IMR-90 (cell line): ENCODE data around the gene ZNF232.
"Not testable (repeated sequence)": the region's sequence is repeated elsewhere in the genome, so short reads cannot be mapped to it uniquely, and the experiment has no call there.

ENCODE experiments used
- CHD1 ChIP-seq: IDR thresholded peaks from 2 replicates; pipeline ENCODE4 v1.6.1; 2012; ENCODE audit warnings: low read depth, low read length, improper control_type of control experiment
- TF ChIP-seq, protein P1 (sequence below): conservative IDR thresholded peaks from 2 replicates; pipeline ENCODE4 v1.5.1; 2012; ENCODE audit warnings: mild to moderate bottlenecking, low read depth, low read length, improper control_type of control experiment

DNA sequence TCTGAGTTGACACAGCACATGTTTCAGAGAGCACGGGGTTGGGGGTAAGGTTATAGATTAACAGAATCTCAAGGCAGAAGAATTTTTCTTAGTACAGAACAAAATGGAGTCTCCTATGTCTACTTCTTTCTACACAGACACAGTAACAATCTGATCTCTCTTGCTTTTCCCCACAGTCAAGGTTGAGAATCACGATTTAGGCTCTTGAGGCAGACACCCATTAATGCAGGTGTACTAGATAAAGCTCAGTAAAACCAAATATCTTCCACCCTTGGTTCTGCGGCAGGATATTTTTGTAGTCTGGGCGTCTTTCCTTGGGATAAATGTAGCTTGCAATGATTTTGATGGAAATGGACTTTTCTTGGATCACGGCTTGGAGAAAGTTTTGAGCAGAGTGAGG, 36.2 kb downstream of the ZNF232 start:
- TF ChIP-seq, protein P1, sequence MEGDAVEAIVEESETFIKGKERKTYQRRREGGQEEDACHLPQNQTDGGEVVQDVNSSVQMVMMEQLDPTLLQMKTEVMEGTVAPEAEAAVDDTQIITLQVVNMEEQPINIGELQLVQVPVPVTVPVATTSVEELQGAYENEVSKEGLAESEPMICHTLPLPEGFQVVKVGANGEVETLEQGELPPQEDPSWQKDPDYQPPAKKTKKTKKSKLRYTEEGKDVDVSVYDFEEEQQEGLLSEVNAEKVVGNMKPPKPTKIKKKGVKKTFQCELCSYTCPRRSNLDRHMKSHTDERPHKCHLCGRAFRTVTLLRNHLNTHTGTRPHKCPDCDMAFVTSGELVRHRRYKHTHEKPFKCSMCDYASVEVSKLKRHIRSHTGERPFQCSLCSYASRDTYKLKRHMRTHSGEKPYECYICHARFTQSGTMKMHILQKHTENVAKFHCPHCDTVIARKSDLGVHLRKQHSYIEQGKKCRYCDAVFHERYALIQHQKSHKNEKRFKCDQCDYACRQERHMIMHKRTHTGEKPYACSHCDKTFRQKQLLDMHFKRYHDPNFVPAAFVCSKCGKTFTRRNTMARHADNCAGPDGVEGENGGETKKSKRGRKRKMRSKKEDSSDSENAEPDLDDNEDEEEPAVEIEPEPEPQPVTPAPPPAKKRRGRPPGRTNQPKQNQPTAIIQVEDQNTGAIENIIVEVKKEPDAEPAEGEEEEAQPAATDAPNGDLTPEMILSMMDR: not testable (repeated sequence)
- TF ChIP-seq CHD1: not testable (repeated sequence)
